Tracheal epithelial cell (primary cell): ENCODE measurements around the gene NFIA. TPM values are rescaled to one million over a fixed set of nuclear protein-coding genes. Genes with fewer than 3 reads are reported as not detected.

Experiments used
- total RNA-seq: library from RNA; depleted of rRNA; stranded (reverse); fragments of >200 nt; gene quantifications from 2 replicates; pipeline ENCODE4 v1.2.1, GENCODE V29; 2014

NFIA gene
- 4.8 and 13.6 TPM in 2 replicates for total RNA-seq

DNA sequence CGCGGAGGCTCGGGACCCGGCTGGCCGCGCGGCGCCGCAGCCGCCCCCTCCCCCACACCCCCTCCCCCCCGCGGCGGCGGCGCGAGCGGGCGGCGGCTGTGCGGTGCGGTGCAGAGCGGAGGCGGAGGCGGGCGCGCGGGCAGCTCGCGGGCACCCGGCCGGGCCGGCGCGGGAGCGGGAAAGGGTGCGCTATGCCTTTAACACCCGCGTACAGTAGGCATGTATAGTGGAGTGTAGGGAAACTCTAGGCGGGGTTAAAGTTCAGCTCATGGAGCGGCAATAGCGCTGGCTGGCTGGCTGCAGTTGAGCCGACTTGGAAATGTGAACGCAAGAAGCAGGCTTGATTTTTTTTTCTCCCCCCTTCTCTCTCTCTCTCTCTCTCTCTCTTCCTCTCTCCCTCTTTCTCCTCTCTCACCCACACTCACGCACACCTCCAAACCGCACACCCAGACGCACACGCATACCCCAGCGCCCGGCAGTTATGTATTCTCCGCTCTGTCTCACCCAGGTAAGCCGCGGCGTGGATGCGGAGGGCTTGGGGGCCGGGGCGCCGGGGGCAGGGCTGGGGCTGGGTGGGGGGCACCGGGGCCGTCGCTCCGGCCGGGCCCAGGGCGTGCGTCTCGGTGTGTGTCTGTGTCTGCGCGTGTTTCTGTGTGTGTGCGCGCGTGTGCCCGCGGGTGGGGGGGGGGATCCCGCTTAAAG is at the start of gene NFIA:
Gene NFIA, plus strand, starts transcription at position 251 of the 702 bp plus-strand sequence.

